HG02981 (cell line): Measurements from ENCODE around the gene IQSEC1.

Experiments used
- ATAC-seq: cut with Tn5 transposase; IDR thresholded peaks from one replicate; pipeline ENCODE4 v1.9.1; 2021; ENCODE audit warnings: mild to moderate bottlenecking, moderate library complexity; ENCODE audit not compliant: unreplicated experiment

IQSEC1 gene

GRCh38 chr3:12902181-12902999 is 170.8 kb downstream of the IQSEC1 start:
- ATAC-seq, result no peak

GRCh38 chr3:12901623-12902045 is 171.6 kb downstream of the IQSEC1 start:
- no peak for ATAC-seq

- ATAC-seq, result no peak
Observed at GRCh38 chr3:12900885-12901411, 172.3 kb downstream of the IQSEC1 start.

- ATAC-seq, result no peak
Observed at GRCh38 chr3:12898965-12899755, 174.1 kb downstream of the IQSEC1 start.

GRCh38 chr3:12898290-12898964 is 174.8 kb downstream of the IQSEC1 start:
- ATAC-seq, result no peak

- no peak for ATAC-seq
Observed at GRCh38 chr3:12897381-12898289, 175.6 kb downstream of the IQSEC1 start.

GRCh38 chr3:12896063-12896985 is 176.9 kb downstream of the IQSEC1 start:
- no peak for ATAC-seq

- ATAC-seq, result no peak
Observed at GRCh38 chr3:12895391-12896062, 177.7 kb downstream of the IQSEC1 start.

- no peak for ATAC-seq
Observed at GRCh38 chr3:12894629-12895028, 178.6 kb downstream of the IQSEC1 start.

GRCh38 chr3:12893852-12894251 is 179.4 kb downstream of the IQSEC1 start:
- no peak for ATAC-seq

- ATAC-seq, result no peak
Observed at GRCh38 chr3:12893247-12893646, 180.0 kb downstream of the IQSEC1 start.

- no peak for ATAC-seq
Observed at GRCh38 chr3:12892840-12893189, 180.4 kb downstream of the IQSEC1 start.

GRCh38 chr3:12891985-12892839 is 181.0 kb downstream of the IQSEC1 start:
- ATAC-seq, result no peak

- ATAC-seq, result no peak
Observed at GRCh38 chr3:12891391-12891984, 181.7 kb downstream of the IQSEC1 start.

GRCh38 chr3:12890610-12891390 is 182.4 kb downstream of the IQSEC1 start:
- ATAC-seq, result no peak

- no peak for ATAC-seq
Observed at GRCh38 chr3:12886736-12887135, 186.5 kb downstream of the IQSEC1 start.
